GM12874 (cell line): ENCODE measurements around the gene POLDIP2.

Experiments used
- TF ChIP-seq, protein P1 (sequence below): IDR thresholded peaks from 2 replicates; pipeline ENCODE4 v1.5.1; 2011; ENCODE audit warnings: low read depth, mild to moderate bottlenecking, control low read depth, low read length, moderate library complexity; ENCODE audit not compliant: insufficient read depth

The POLDIP2 gene

DNA sequence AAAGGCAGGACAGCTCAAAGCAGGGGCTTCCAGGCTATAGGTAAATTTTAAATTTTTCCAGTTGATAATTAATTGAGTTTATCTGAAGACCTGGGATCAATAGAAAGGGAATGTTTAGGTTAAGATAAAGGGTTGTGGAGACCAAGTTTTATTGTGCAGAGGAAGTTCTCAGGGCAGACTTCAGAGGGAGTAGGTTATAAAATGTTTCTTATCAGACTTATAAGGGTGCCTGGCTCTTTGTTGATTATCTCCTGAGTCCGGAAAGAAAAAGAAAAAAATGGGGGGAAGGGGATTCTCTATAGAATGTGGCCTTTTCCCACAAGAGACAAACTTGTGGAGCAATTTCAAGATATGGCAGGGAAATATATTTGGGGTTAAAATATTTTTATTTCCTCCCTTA, 32.8 kb upstream of the POLDIP2 start:
- TF ChIP-seq, protein P1, sequence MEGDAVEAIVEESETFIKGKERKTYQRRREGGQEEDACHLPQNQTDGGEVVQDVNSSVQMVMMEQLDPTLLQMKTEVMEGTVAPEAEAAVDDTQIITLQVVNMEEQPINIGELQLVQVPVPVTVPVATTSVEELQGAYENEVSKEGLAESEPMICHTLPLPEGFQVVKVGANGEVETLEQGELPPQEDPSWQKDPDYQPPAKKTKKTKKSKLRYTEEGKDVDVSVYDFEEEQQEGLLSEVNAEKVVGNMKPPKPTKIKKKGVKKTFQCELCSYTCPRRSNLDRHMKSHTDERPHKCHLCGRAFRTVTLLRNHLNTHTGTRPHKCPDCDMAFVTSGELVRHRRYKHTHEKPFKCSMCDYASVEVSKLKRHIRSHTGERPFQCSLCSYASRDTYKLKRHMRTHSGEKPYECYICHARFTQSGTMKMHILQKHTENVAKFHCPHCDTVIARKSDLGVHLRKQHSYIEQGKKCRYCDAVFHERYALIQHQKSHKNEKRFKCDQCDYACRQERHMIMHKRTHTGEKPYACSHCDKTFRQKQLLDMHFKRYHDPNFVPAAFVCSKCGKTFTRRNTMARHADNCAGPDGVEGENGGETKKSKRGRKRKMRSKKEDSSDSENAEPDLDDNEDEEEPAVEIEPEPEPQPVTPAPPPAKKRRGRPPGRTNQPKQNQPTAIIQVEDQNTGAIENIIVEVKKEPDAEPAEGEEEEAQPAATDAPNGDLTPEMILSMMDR = no peak

DNA sequence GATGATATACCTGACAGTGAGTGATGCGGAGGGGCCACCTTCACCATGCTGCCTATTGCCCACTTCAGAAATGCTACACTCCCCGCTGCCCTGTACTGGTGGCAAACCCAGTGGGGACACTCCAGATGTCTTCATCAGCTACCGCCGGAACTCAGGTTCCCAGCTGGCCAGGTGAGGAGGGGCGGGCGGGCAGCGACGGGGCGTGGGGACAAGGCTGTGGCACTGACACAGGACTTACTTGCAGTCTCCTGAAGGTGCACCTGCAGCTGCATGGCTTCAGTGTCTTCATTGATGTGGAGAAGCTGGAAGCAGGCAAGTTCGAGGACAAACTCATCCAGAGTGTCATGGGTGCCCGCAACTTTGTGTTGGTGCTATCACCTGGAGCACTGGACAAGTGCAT, 30.8 kb upstream of the POLDIP2 start:
- TF ChIP-seq, protein P1 = no peak

- TF ChIP-seq, protein P1 = no peak
Measured at GRCh38 chr17:28386391-28386790, 29.1 kb upstream of the POLDIP2 start.

GRCh38 chr17:28385406-28385805, 28.1 kb upstream of the POLDIP2 start:
- TF ChIP-seq, protein P1 = no peak

DNA sequence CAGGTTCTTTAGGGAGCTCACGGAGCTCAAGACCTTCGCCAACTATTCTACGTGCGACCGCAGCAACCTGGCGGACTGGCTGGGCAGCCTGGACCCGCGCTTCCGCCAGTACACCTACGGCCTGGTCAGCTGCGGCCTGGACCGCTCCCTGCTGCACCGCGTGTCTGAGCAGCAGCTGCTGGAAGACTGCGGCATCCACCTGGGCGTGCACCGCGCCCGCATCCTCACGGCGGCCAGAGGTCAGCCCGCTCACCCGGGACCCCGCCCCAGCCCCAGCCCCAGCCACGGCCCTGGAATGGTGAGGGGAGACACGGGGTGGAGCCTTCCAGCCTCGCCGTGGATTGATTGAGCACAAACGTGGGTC, 27.7 kb upstream of the POLDIP2 start:
- TF ChIP-seq, protein P1 = no peak

DNA sequence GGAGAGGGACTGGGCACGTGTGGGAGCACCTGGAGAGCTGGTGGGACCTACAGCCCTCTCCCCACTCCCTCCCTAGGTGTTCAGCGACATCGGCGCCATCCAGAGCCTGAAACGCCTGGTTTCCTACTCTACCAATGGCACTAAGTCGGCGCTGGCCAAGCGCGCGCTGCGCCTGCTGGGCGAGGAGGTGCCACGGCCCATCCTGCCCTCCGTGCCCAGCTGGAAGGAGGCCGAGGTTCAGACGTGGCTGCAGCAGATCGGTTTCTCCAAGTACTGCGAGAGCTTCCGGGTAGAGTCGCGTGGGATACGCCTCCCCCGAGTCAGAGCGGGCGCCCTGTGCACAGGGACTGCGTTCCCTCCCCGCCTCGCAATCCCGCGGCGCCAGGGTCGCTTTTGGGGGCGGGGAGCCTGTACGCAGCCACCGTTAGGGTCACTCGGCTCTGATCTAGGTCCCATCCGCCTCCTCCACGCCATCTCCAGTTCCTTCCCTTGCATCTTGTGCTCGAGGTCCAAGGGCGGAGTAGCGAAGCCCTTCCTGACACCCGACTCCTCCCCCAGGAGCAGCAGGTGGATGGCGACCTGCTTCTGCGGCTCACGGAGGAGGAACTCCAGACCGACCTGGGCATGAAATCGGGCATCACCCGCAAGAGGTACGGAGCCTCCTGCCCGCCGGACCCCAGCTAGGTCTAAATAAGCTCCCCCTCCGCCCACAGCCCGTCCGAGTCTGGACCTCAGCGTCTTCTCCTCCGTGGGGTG, 27.1 kb upstream of the POLDIP2 start:
- TF ChIP-seq, protein P1 = no peak

- TF ChIP-seq, protein P1 = no peak
Measured at GRCh38 chr17:28381141-28381825, 24.0 kb upstream of the POLDIP2 start.
